ENCODE results near the gene STARD13. TPM values are rescaled to one million over a fixed set of nuclear protein-coding genes. Genes with fewer than 3 reads are reported as not detected.
A peak's percentile ranks its signal among the peaks of the same experiment; 100 is the strongest.
"Not testable (repeated sequence)": the region's sequence is repeated elsewhere in the genome, so short reads cannot be mapped to it uniquely, and the experiment has no call there.

STARD13 gene
- total RNA-seq, 2 donors from 2014 or later = 18.9 to 29.7 TPM

DNA sequence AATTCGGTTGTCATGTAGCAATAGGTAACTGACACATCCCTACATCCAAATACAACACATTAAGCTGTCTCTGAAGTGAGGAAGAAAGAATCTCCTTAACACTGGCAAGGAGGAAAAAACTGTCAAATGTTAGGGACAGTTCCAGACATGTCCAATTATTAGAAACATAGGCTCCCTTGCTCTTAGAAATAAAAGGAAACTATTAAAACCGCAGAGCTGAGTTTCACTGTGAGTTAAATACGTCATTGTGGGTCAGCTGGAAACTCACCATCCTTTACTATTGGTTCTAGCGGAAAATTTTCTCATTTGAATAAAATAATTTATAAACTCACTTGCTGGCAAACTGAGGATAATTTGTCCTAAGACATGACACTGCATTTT, 40.7 kb downstream of the STARD13 start:
- H3K27me3 ChIP-seq = no peaks in the 10 kb centered on the region
- DNase-seq (no peak), ATAC-seq (no peak)
- TF ChIP-seq, protein P1, sequence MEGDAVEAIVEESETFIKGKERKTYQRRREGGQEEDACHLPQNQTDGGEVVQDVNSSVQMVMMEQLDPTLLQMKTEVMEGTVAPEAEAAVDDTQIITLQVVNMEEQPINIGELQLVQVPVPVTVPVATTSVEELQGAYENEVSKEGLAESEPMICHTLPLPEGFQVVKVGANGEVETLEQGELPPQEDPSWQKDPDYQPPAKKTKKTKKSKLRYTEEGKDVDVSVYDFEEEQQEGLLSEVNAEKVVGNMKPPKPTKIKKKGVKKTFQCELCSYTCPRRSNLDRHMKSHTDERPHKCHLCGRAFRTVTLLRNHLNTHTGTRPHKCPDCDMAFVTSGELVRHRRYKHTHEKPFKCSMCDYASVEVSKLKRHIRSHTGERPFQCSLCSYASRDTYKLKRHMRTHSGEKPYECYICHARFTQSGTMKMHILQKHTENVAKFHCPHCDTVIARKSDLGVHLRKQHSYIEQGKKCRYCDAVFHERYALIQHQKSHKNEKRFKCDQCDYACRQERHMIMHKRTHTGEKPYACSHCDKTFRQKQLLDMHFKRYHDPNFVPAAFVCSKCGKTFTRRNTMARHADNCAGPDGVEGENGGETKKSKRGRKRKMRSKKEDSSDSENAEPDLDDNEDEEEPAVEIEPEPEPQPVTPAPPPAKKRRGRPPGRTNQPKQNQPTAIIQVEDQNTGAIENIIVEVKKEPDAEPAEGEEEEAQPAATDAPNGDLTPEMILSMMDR (IDR thresholded peaks at IDR 0.05) = no peak
- no peak for TF ChIP-seq POLR2A (IDR thresholded peaks at IDR 0.05)
- no peaks in the 10 kb centered on the region for H3K36me3 ChIP-seq (replicated peaks in 1 of 2; ENCODE audit: insufficient read depth in 1 of 2, low read depth in 2 of 2)
- H3K4me3 ChIP-seq = no peak overlapping the region
- 89 to 91% methylated on average over 4 of the region's 4 CpGs for WGBS, 2 donors
- peaks cover 10% of the 10 kb centered on the region for H3K4me1 ChIP-seq
- H3K27ac ChIP-seq = peak overlapping the region in 1 of 4 donors; percentile 15
- H3K9me3 ChIP-seq = peaks cover 0 to 4% (median 0%) of the 10 kb centered on the region in 3 donors
- intact Hi-C loops (cut with DNase I) = no loop called here

DNA sequence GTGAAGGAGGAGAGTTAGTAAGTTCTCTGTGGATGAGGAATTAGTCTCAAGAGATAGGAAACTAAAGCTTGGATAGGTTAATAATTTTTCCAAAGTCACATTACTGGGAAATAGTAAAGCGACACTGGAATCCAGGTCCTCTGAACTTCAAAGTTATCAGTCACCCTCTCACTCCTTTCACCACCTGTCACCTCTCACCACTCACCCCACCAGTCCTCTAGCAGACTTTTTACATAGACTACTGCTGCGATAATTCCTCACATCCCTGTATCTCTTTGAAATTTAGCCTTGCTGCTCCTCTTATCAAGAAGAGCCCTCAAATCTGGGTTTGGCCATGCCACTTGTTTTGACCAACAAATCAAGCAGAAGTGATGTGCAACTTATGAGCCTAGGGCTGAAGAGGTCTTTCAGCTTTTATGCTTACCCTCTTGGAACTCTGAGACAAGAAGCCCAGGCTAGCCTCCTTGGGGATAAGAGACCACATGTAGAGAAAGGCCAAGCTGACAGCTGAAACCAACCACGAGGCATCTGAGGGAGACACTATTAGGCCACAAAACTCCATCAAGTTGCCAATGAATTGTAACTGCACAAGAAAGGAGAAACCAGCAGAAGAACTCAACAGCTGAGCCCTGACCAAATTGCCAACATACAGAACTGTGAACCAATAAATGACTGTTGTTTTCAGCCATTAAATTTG, 41.2 kb downstream of the STARD13 start:
- 91 to 92% methylated on average over 3 of the region's 3 CpGs for WGBS, 2 donors
- TF ChIP-seq, protein P1 (IDR thresholded peaks at IDR 0.05) = no peak
- TF ChIP-seq POLR2A (IDR thresholded peaks at IDR 0.05) = no peak
- Histone ChIP-seq H3K27me3 (no peaks in the 10 kb centered on the region), H3K36me3 (replicated peaks in 1 of 2; ENCODE audit: insufficient read depth in 1 of 2, low read depth in 2 of 2) (no peaks in the 10 kb centered on the region), H3K9me3 (peaks cover 0 to 4% (median 0%) of the 10 kb centered on the region in 3 donors), H3K4me1 (peaks cover 10% of the 10 kb centered on the region), H3K27ac (no peak overlapping the region), H3K4me3 (no peak overlapping the region)
- no peak for DNase-seq
- intact Hi-C loops (cut with DNase I) = no loop called here
- ATAC-seq = no peak

DNA sequence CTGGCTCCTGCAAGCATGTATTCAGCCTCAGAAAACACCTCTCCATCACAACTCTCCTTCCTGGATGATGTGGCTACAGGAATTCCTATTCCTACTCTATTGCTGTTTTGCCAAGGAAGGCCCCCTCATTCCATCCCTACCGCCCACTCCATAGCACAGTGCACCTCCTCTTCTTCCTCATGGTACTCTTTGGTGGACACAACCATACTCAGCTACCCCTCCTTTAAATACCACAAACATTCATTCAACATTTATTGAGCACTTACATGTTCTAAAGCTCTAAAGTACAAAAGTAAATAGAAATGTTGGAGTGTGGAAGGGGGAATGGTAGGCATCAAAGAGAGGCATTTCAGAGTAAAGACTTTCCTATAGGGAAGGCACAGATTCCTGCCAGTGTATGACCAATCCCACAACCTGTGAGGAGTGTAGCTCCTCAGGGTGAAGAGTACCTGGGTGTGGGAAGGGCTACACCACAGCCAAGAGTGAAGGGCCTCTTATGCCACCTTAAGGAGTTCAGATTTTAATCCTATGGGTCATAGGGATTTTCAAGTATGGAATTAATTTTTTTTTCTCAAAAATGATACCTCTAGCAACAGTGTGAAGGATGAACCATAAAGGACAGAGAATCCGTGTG, 42.5 kb downstream of the STARD13 start:
- no peaks in the 10 kb centered on the region for H3K36me3 ChIP-seq (replicated peaks in 1 of 2; ENCODE audit: insufficient read depth in 1 of 2, low read depth in 2 of 2)
- no peak overlapping the region for H3K4me3 ChIP-seq
- TF ChIP-seq, protein P1 (IDR thresholded peaks at IDR 0.05) = no peak
- TF ChIP-seq POLR2A (IDR thresholded peaks at IDR 0.05) = no peak
- intact Hi-C loops (cut with DNase I) = no loop called here
- peaks cover 10% of the 10 kb centered on the region for H3K4me1 ChIP-seq
- WGBS, 2 donors = 97 to 100% methylated on average over 2 of the region's 2 CpGs
- H3K27me3 ChIP-seq = no peaks in the 10 kb centered on the region
- DNase-seq = no peak
- ATAC-seq = no peak
- no peak overlapping the region for H3K27ac ChIP-seq
- peaks cover 0 to 4% (median 0%) of the 10 kb centered on the region in 3 donors for H3K9me3 ChIP-seq

DNA sequence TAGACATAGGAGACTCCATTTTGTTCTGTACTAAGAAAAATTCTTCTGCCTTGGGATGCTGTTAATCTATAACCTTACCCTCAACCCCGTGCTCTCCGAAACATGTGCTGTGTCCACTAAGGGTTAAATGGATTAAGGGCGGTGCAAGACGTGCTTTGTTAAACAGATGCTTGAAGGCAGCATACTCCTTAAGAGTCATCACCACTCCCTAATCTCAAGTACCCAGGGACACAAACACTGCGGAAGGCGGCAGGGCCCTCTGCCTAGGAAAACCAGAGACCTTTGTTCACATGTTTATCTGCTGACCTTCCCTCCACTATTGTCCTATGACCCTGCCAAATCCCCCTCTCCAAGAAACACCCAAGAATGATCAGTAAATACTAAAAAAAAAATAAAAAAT, 43.2 kb downstream of the STARD13 start:
- H3K27ac ChIP-seq; H3K36me3 ChIP-seq (replicated peaks in 1 of 2; ENCODE audit: insufficient read depth in 1 of 2, low read depth in 2 of 2); DNase-seq; ATAC-seq; H3K27me3 ChIP-seq; H3K4me3 ChIP-seq; intact Hi-C loops (cut with DNase I); H3K9me3 ChIP-seq: not testable (repeated sequence)
- 71 to 80% methylated on average over 6 of the region's 6 CpGs for WGBS, 2 donors
- peaks cover 10% of the 10 kb centered on the region for H3K4me1 ChIP-seq

DNA sequence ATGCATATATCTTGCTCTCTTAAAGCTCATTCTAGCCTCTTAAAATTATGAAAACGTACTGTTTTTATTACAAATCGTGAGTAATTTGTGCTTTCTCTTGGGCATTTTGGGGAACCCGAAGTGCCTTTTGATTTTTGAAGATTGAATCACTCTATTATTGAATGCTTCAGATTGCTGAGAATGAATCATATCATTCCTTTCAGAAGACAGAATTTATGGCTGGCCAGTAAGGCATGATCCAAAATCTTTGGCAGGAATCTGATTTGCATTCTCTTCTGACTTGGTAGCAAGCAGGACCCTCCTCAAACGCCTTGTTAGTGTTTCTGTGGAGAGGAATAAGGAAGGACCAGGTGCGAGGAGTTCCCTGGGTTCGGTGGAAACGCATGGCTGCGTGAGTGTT, 49.5 kb downstream of the STARD13 start:
- Histone ChIP-seq H3K27ac (peak overlapping the region in 2 of 4 donors; percentile 27 to 73), H3K4me3 (no peak overlapping the region), H3K9me3 (peaks cover 0 to 4% (median 0%) of the 10 kb centered on the region in 3 donors), H3K27me3 (no peaks in the 10 kb centered on the region), H3K4me1 (peaks cover 20% of the 10 kb centered on the region), H3K36me3 (replicated peaks in 1 of 2; ENCODE audit: insufficient read depth in 1 of 2, low read depth in 2 of 2) (no peaks in the 10 kb centered on the region)
- intact Hi-C loops (cut with DNase I) = no loop called here
- ATAC-seq (no peak), DNase-seq (no peak)
- TF ChIP-seq POLR2A (IDR thresholded peaks at IDR 0.05) = no peak
- TF ChIP-seq, protein P1 (IDR thresholded peaks at IDR 0.05) = no peak
- 84 to 85% methylated on average over 8 of the region's 8 CpGs for WGBS, 2 donors
